Measurements from ENCODE around the gene TBC1D22A.

The TBC1D22A gene

DNA sequence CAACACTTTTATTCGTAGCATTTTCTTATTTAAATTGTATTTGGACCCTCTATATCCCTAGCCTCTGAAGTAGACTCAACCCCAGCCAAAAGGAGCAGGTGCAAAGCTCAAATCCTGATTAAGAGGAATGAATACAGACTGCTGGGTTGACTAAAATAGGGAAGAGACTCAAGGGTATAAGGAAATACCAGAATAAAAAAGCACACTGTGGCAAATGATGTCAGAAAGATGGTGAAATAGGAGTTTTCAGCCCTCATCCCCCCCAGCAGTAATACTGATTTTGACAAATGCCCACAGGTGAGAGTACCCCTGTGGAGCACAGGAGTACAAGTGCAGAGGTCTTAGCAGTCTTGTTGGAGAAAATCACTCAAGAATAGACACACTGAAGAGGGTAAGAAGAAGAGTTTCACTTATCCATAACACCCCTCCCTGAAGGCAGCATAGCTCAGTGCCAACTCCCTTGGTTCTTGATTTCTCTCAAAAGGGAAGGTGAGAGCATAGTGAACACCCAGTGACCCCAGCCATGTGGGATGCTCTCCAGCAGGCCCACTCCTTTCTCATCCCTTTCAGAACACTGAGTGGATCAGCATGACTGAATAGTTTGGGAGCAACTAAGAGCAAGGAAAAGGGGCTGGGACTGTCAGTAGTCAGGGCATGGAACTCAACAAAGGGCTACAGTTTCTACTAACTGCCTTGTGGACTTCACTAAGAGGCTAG, 71.7 kb downstream of the TBC1D22A start:
- DNase-seq, result no peak
- Mint-ChIP-seq H3K9me3 (peaks cover 15 to 18% of the 10 kb centered on the region in 2 donors), H3K36me3 (peaks cover 52 to 67% of the 10 kb centered on the region in 2 donors), H3K4me3 (no peak overlapping the region), H3K4me1 (peaks cover 19 to 32% of the 10 kb centered on the region in 2 donors), H3K27me3 (no peaks in the 10 kb centered on the region), H3K27ac (no peak overlapping the region)
- no peak for ATAC-seq (replicated peaks)

DNA sequence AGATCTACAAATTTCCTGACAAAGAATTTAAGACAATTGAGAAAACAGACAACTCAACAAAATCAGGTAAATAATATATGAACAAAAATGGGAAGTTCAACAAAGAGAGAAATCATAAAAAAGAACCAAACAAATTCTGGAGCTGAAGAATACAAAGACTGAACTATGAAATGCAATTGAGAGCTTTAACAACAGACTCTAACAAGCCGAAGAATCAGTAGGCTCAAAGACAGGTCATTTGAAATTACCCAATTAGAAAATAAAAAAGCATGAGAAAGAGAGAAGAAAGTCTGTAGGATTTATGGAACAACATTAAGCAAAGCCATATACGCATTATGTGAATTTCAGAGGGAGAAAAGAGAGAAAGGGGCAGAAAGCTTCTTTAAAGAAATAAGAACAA, 72.8 kb downstream of the TBC1D22A start:
- Mint-ChIP-seq H3K4me1 (peaks cover 10 to 21% of the 10 kb centered on the region in 2 donors), H3K9me3 (peaks cover 15 to 18% of the 10 kb centered on the region in 2 donors), H3K27me3 (no peaks in the 10 kb centered on the region), H3K36me3 (peaks cover 55 to 56% of the 10 kb centered on the region in 2 donors), H3K4me3 (no peak overlapping the region), H3K27ac (no peak overlapping the region)
- no peak for DNase-seq
- no peak for ATAC-seq (replicated peaks)

DNA sequence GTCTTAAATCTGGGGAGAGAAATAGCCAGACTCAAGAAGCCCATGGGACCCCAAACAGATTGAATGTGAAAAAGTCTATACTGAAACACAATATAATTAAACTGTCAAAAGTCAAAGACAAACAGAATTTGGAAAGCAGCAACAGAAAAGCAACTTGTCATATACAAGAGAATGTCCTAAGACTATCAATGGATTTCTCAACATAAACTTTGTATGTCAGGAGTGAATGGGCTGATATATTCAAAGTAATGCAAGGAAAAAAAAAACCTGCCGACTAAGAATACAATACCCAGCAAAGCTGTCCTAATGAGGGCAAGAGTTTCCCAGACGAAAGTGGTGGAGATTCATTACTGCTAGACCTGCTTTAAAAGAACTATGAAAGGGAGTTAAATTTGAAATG, 73.2 kb downstream of the TBC1D22A start:
- Mint-ChIP-seq H3K9me3 (peaks cover 15 to 18% of the 10 kb centered on the region in 2 donors), H3K27ac (no peak overlapping the region), H3K36me3 (peaks cover 53 to 55% of the 10 kb centered on the region in 2 donors), H3K4me1 (peaks cover 10 to 17% of the 10 kb centered on the region in 2 donors), H3K27me3 (no peaks in the 10 kb centered on the region), H3K4me3 (no peak overlapping the region)
- DNase-seq (no peak), ATAC-seq (replicated peaks) (no peak)

DNA sequence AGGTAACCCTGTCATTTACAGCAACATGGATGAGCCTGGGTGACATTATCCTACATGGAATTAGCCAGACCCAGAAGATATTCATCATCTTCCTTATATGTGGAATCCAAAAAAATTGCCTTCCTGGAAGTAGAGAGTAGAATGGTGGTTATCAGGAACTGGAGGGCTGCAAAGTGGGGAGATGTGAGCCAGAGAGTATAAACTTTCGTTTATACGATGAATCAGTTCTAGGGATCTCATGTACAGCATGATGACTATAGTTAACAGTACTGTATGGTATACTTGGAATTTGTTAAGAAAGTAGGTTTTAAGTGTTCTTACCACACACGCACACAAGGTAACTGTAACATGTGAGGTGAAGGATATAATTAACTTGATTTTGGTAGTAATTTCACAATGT, 79.1 kb downstream of the TBC1D22A start:
- Mint-ChIP-seq H3K4me1 (peaks cover 25 to 35% of the 10 kb centered on the region in 2 donors), H3K4me3 (no peak overlapping the region), H3K36me3 (peaks cover 23 to 43% of the 10 kb centered on the region in 2 donors), H3K9me3 (peaks cover under 1% of the 10 kb centered on the region in 2 donors), H3K27ac (no peak overlapping the region), H3K27me3 (no peaks in the 10 kb centered on the region)
- ATAC-seq (replicated peaks), result no peak
- DNase-seq, result no peak

DNA sequence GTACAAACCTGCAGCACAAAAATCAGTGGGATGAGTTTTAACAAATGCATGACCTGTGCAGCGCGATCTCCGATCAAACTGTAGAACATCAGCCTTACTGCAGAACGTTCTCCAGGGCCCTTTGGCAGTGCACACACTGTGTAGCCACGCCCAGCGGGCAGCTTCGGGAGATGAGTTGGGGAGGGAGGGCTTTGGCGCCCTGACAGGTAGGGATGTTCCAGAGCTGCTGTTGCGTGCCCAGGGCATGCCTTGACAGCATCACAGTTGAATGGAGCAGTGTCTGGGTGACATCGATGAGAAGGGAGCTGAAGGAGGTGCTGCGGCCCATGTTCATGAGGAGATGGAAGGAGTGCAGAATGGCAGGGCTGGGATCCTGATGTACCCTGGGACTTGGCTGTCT, 80.2 kb downstream of the TBC1D22A start:
- Mint-ChIP-seq H3K27ac (no peak overlapping the region), H3K4me3 (no peak overlapping the region), H3K27me3 (no peaks in the 10 kb centered on the region), H3K9me3 (no peaks in the 10 kb centered on the region), H3K36me3 (peaks cover 25 to 43% of the 10 kb centered on the region in 2 donors), H3K4me1 (peaks cover 30 to 43% of the 10 kb centered on the region in 2 donors)
- ATAC-seq (replicated peaks), result no peak
- no peak for DNase-seq

DNA sequence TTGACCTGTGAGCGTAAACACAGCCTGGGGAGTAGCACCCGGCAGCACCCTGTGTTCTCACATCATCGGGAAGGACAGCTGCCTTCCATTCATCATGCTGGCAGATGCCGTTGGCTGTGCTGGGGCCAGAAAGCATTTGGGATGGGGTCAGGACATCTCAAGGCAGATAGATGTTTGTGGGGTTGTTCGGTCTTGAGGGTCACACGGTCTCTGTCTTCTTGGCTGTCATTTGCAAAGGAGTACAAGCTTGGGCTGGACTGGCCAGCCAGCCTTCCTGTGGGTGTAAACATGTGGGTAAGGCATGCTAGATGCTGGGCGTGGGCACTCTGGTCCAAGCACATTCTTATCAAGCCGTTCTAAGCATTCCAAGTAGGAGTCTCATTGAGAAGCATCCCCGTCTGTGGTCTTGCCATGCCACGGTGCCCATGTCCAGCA, 81.4 kb downstream of the TBC1D22A start:
- Mint-ChIP-seq H3K4me1 (peaks cover 32 to 45% of the 10 kb centered on the region in 2 donors), H3K27ac (no peak overlapping the region), H3K4me3 (no peak overlapping the region), H3K27me3 (no peaks in the 10 kb centered on the region), H3K9me3 (no peaks in the 10 kb centered on the region), H3K36me3 (peaks cover 27 to 49% of the 10 kb centered on the region in 2 donors)
- DNase-seq (no peak), ATAC-seq (replicated peaks) (no peak)

DNA sequence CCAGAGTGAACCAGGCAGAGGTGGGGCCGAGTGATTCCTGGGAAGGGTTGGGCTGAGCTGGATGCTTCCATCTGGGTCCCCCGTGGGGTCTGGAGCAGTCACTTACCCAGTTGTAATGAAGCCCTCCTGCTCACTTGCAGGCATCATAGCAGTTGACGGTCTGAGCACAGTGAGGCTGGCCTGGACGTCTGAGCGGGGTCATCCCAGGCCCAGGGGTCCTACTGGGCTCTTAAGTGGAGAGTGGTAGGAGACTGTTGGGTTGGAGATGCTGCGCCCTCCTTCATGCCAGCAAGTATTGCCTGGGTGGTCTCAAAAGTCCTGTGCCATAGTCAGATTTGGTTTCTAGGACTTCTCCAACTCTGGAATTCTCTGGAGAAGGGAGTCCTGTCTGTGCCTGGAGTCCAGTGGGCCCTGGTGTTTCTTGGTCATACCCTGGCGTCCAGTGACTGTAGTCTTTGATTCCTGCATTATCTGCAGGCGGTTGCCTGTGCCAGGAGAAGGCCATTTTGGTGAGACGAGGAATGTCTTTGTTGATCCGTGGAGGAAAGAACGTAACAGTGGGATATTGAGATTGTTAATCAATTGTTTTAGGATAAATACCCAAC, 82.3 kb downstream of the TBC1D22A start:
- Mint-ChIP-seq H3K36me3 (peaks cover 31 to 58% of the 10 kb centered on the region in 2 donors), H3K27me3 (no peaks in the 10 kb centered on the region), H3K27ac (peak overlapping the region; percentile 56), H3K4me3 (no peak overlapping the region), H3K4me1 (peaks cover 32 to 45% of the 10 kb centered on the region in 2 donors), H3K9me3 (no peaks in the 10 kb centered on the region)
- no peak for ATAC-seq (replicated peaks)
- DNase-seq, result no peak

DNA sequence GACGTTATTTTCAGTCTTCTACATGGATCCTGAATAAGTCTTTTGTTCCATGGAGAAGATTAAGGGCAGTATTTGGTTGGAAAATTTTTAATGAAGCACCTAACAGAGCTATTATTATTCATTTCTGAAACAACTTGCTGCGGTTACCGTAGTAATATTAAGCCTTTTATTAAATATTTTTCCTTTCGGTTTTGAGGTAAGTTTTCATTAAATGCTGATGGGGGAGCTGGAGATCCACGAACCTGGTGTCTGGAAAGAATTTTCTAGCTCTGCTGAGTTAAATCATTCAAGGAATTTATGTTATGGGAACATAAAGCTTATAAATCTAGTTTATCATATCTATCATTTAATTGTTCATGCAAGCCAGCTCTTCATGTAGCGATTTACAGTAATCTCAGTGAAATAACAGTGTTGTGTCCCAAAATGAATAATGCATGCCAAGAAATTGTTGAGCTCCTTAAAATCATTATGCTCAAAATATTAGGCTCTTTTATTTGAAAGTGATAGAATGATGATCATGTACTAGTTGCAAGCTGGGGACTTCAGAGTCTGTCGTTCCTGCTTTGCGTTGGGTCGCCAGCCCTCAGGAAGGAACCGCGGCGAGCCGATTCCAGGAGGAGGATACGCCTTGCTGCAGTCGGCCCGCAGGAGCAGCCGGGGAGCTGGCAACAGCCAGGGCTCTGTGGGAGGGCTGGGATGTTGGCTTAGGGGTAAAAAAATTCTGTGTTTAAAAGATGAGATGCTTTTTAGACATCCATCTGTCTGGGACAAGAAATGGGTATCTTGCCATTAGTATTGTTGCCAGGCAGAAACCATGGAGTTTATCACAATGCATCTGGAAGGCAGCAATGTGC, 83.1 kb downstream of the TBC1D22A start:
- peaks cover 36 to 66% of the 10 kb centered on the region in 2 donors for H3K36me3 Mint-ChIP-seq

DNA sequence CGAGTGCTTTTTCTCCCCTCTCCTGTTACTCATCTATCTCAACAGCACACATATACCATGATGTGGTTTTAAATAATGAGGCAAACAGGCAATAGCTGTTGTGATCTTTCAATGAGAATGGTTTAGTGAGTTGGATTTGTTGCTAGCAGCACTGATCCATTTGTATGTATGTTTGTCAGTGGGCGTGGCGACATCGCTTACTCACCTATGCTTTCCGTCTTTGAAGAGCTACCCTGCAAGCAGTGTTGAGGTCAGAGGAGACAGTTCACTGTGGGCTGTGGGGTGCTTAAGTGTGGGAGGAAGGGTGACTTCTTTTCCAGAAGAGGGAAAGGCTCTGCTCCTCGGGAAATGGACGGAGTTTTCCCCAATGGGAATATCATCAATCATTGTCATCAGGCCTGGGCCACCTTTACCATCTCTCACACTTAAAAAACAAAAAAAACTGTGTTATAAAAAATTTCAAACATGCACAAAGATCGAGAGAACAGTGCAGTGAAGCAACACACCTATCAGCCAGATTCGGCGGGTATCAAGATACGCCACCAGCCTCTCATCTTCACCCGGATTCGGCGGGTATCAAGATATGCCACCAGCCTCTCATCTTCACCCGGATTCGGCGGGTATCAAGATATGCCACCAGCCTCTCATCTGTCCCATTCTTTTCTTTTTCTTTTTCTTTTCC, 83.8 kb downstream of the TBC1D22A start:
- Mint-ChIP-seq H3K4me3 (no peak overlapping the region), H3K36me3 (peaks cover 40 to 67% of the 10 kb centered on the region in 2 donors), H3K9me3 (no peaks in the 10 kb centered on the region), H3K27me3 (no peaks in the 10 kb centered on the region), H3K4me1 (peaks cover 35 to 45% of the 10 kb centered on the region in 2 donors), H3K27ac (no peak overlapping the region)
- ATAC-seq (replicated peaks) (no peak), DNase-seq (no peak)

More for the DNA sequence above, 83.1 kb downstream of the TBC1D22A start:
- Mint-ChIP-seq H3K4me3 (no peak overlapping the region), H3K9me3 (no peaks in the 10 kb centered on the region), H3K27ac (no peak overlapping the region), H3K4me1 (peaks cover 34 to 45% of the 10 kb centered on the region in 2 donors), H3K27me3 (no peaks in the 10 kb centered on the region)
- DNase-seq (no peak), ATAC-seq (replicated peaks) (no peak)

DNA sequence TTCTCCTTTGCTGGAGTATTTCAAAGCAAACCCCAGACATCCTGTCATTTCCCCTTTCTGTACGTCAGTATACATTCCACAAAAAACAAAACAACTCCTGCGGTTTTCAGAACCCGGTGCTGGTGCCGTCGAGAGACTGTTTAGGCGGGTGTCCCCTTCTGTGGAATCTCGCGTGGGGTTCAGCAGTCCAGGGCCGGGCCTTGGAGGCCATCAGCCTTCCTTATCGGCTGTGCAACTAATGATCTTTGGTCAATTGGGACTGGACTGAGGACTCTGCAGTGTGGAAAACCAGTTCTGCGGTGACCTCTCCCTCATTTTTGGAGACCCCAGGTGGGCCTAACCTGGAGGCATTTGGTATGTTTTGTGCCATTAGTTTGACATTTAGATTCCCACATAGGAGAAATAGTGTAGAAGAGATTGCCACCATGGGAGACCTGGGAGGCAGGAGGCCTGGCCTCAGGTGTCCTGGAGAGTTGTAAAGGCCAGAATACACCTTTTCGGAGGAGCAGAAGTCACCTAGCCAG, 84.4 kb downstream of the TBC1D22A start:
- peaks cover 41 to 69% of the 10 kb centered on the region in 2 donors for H3K36me3 Mint-ChIP-seq
- ATAC-seq (replicated peaks), result no peak
- no peaks in the 10 kb centered on the region for H3K27me3 Mint-ChIP-seq
- H3K4me1 Mint-ChIP-seq, result peaks cover 35 to 45% of the 10 kb centered on the region in 2 donors
- no peak for DNase-seq
- H3K4me3 Mint-ChIP-seq, result no peak overlapping the region
- no peaks in the 10 kb centered on the region for H3K9me3 Mint-ChIP-seq
- no peak overlapping the region for H3K27ac Mint-ChIP-seq

DNA sequence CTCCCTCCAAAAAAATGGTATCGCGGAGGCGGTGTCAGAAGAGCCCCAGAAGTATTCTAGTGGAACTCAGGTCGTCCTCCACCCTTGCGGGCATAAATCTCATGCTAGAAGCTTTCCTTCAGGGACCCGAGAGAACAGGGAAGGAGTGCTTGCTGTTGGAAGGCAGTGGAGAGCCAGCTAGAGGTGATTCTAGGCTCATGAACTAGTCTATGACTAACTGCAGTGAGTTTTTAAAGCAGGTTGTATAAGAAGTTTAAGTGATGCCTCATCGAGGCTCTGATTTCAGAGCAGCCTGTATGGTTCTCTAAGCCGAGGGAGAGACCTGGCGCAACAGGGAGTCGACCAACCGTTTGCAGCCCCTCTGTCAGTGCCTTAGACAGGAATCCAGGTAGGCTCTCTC, 85.7 kb downstream of the TBC1D22A start:
- ATAC-seq (replicated peaks), result no peak
- no peak overlapping the region for H3K27ac Mint-ChIP-seq
- no peak for DNase-seq
- peaks cover 31 to 43% of the 10 kb centered on the region in 2 donors for H3K4me1 Mint-ChIP-seq
- H3K27me3 Mint-ChIP-seq, result no peaks in the 10 kb centered on the region
- H3K36me3 Mint-ChIP-seq, result peaks cover 42 to 71% of the 10 kb centered on the region in 2 donors
- H3K9me3 Mint-ChIP-seq, result no peaks in the 10 kb centered on the region
- no peak overlapping the region for H3K4me3 Mint-ChIP-seq

DNA sequence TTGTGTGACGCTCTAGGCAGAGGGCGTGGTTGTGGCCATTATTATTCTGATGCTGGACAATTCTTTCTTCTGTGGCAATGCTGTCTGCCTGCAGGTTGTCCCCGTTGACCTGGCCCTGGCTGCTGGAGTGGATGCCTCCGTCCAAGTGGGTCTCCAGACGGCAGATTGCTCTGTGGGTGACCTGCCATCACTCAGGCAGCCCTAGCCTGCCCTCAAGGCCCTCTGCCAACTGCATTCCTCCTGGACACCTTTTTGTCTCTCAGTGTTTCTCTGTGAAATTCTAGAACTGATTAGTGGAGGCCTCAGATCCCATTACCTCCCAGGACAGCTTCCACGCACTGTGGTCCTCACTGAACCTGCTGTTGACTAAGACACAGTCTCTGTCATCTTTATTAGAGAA, 86.7 kb downstream of the TBC1D22A start:
- Mint-ChIP-seq H3K9me3 (no peaks in the 10 kb centered on the region), H3K36me3 (peaks cover 39 to 70% of the 10 kb centered on the region in 2 donors), H3K27ac (peak overlapping the region; percentile 51), H3K4me1 (peaks cover 29 to 44% of the 10 kb centered on the region in 2 donors), H3K4me3 (no peak overlapping the region), H3K27me3 (no peaks in the 10 kb centered on the region)
- ATAC-seq (replicated peaks) (no peak), DNase-seq (no peak)

DNA sequence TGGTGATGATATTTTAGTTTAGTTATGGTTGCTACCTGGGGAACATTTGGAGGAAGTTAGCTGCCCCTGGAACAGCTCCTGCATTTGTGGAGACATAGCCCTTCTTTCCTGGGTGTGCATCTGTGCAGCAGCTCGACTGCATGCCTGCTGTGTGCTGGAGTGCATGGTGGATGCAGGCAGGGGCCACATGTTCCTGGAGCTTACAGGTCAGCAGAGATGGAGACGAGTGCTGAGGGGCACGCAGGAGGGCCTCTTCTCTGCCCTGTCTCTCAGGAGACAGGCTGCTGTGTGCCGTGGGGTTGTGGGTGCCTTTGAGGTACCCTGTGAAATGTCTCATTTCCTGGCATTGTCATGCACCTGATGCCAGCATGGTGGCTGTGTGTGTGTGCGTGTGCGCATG, 87.5 kb downstream of the TBC1D22A start:
- peaks cover 31 to 42% of the 10 kb centered on the region in 2 donors for H3K4me1 Mint-ChIP-seq
- H3K4me3 Mint-ChIP-seq, result no peak overlapping the region
- H3K27me3 Mint-ChIP-seq, result no peaks in the 10 kb centered on the region
- no peaks in the 10 kb centered on the region for H3K9me3 Mint-ChIP-seq
- ATAC-seq (replicated peaks) (no peak), DNase-seq (no peak)
- no peak overlapping the region for H3K27ac Mint-ChIP-seq
- H3K36me3 Mint-ChIP-seq, result peaks cover 45 to 72% of the 10 kb centered on the region in 2 donors

DNA sequence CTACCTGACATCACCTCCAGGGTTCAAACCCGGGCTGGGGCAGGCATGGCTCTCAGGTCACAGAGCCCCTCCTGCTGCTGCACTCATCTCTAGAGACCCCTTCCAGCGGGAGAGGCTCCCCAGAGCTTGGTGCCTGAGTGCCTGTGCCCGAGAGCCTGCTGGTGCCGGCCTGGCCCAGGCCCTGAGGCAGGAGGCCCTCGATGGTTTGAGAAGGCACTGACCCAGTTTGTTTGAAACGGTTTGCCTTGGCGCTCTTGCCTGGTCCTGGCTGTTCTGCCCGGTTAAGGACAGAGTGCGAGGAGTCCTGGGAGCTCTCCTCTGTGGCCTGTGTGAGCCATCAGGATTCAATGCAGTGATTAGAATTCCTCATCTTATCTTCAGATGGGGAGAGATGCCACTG, 88.9 kb downstream of the TBC1D22A start:
- ATAC-seq (replicated peaks) (no peak), DNase-seq (no peak)
- Mint-ChIP-seq H3K4me3 (no peak overlapping the region), H3K27me3 (no peaks in the 10 kb centered on the region), H3K36me3 (peaks cover 46 to 65% of the 10 kb centered on the region in 2 donors), H3K9me3 (no peaks in the 10 kb centered on the region), H3K27ac (no peak overlapping the region), H3K4me1 (peaks cover 33 to 47% of the 10 kb centered on the region in 2 donors)
